Neural cell (in vitro differentiated cells): Measurements from ENCODE around the gene USP7. TPM values are rescaled to one million over a fixed set of nuclear protein-coding genes. Genes with fewer than 3 reads are reported as not detected.

Experiments used
- H2AFZ ChIP-seq: fragments of 200-600, 300-800 bp; sonication (generic), shearing (Covaris generic); 2 replicates; pipeline ENCODE4 v1.6.0; 2014; ENCODE audit warnings: low read depth, mild to moderate bottlenecking, antibody characterized with exemption, low read length, moderate library complexity
- H3F3A ChIP-seq: fragments of 200-600 bp; shearing (Covaris generic); 2 replicates; pipeline ENCODE4 v1.6.1; 2016; ENCODE audit warnings: mild to moderate bottlenecking, moderate library complexity, mixed read lengths, antibody characterized with exemption, low read length; ENCODE audit not compliant: insufficient read depth, poor library complexity, severe bottlenecking
- H3K27ac ChIP-seq: fragments of 200-600, 300-800 bp; sonication (generic), shearing (Covaris generic); 2 replicates; pipeline ENCODE4 v1.5.1; 2014; ENCODE audit warnings: mild to moderate bottlenecking, low read length, moderate library complexity
- H3K27me3 ChIP-seq: fragments of 300-800, 200-600 bp; sonication (generic), shearing (Covaris generic); 2 replicates; pipeline ENCODE4 v1.6.0; 2014; ENCODE audit warnings: mild to moderate bottlenecking, low read depth, low read length, moderate library complexity; ENCODE audit not compliant: insufficient read depth
- H3K36me3 ChIP-seq: fragments of 300-800, 200-600 bp; sonication (generic), shearing (Covaris generic); 2 replicates; pipeline ENCODE4 v1.5.1; 2014; ENCODE audit warnings: mild to moderate bottlenecking, antibody characterized with exemption, low read length, moderate library complexity; ENCODE audit not compliant: insufficient read depth
- H3K4me2 ChIP-seq: fragments of 300-800, 200-600 bp; sonication (generic), shearing (Covaris generic); 2 replicates; pipeline ENCODE4 v1.6.0; 2014; ENCODE audit warnings: mild to moderate bottlenecking, low read length
- H3K4me3 ChIP-seq: fragments of 300-800, 200-600 bp; sonication (generic), shearing (Covaris generic); 2 replicates; pipeline ENCODE4 v1.5.1; 2014; ENCODE audit warnings: mild to moderate bottlenecking, low read length, moderate library complexity
- H3K79me2 ChIP-seq: fragments of 200-600 bp; shearing (Covaris generic); replicated peaks from 2 replicates; pipeline ENCODE4 v1.6.0; 2014; ENCODE audit warnings: mild to moderate bottlenecking, low read length, moderate library complexity; ENCODE audit not compliant: insufficient read depth
- H3K9ac ChIP-seq: fragments of 300-800, 200-600 bp; sonication (generic), shearing (Covaris generic); 2 replicates; pipeline ENCODE4 v1.6.1; 2016; ENCODE audit warnings: mild to moderate bottlenecking, low read length, mixed read lengths
- H3K9me2 ChIP-seq: fragments of 200-600 bp; shearing (Covaris generic); 2 replicates; pipeline ENCODE4 v1.6.1; 2016; ENCODE audit warnings: mild to moderate bottlenecking, low read length, mixed read lengths; ENCODE audit not compliant: insufficient read depth
- H3K9me3 ChIP-seq: fragments of 200-600, 300-800 bp; sonication (generic), shearing (Covaris generic); 2 replicates; pipeline ENCODE4 v1.6.1; 2016; ENCODE audit warnings: mild to moderate bottlenecking, mixed run types, low read length, moderate library complexity, mixed read lengths
- H4K20me1 ChIP-seq: fragments of 200-600 bp; shearing (Covaris generic); 2 replicates; pipeline ENCODE4 v1.6.1; 2016; ENCODE audit warnings: mild to moderate bottlenecking, mixed run types; ENCODE audit not compliant: insufficient read depth
- EP300 ChIP-seq: fragments of 450-650 bp; conservative IDR thresholded peaks from 2 replicates; pipeline ENCODE4 v1.6.1; 2014; ENCODE audit warnings: antibody characterized with exemption, mild to moderate bottlenecking, moderate library complexity; ENCODE audit not compliant: poor library complexity, severe bottlenecking
- EZH2 ChIP-seq: fragments of 200-600, 300-800 bp; shearing (Covaris generic), sonication (generic); IDR thresholded peaks from 2 replicates; pipeline ENCODE4 v1.6.1; 2014; ENCODE audit warnings: antibody characterized with exemption, low read length, borderline replicate concordance, mild to moderate bottlenecking; ENCODE audit not compliant: insufficient read depth, poor library complexity, severe bottlenecking
- MXI1 ChIP-seq: fragments of 450-650 bp; conservative IDR thresholded peaks from 2 replicates; pipeline ENCODE4 v1.6.1; 2014; ENCODE audit warnings: antibody characterized with exemption, mild to moderate bottlenecking; ENCODE audit not compliant: poor library complexity, severe bottlenecking
- POLR2AphosphoS5 ChIP-seq: IDR thresholded peaks from 2 replicates; pipeline ENCODE4 v1.6.1; 2012
- RAD21 ChIP-seq: fragments of 450-650 bp; conservative IDR thresholded peaks from 2 replicates; pipeline ENCODE4 v1.6.1; 2014; ENCODE audit warnings: antibody characterized with exemption, mild to moderate bottlenecking, moderate library complexity
- SMC3 ChIP-seq: fragments of 450-650 bp; conservative IDR thresholded peaks from 2 replicates; pipeline ENCODE4 v1.6.1; 2014; ENCODE audit warnings: antibody characterized with exemption, mild to moderate bottlenecking, moderate library complexity; ENCODE audit not compliant: poor library complexity
- TAF1 ChIP-seq: IDR thresholded peaks from 2 replicates; pipeline ENCODE4 v1.6.1; 2012; ENCODE audit warnings: low read depth
- polyA plus RNA-seq: library from polyadenylated mRNA; depleted of rRNA; stranded (reverse); fragments of >200 nt; gene quantifications from 2 replicates; pipeline ENCODE4 v1.2.3, GENCODE V29; 2014
- TF ChIP-seq, protein P1 (sequence below): fragments of 450-650 bp; IDR thresholded peaks from 2 replicates; pipeline ENCODE4 v1.5.1; 2014; ENCODE audit warnings: antibody characterized with exemption, mild to moderate bottlenecking, moderate library complexity; ENCODE audit not compliant: poor library complexity, severe bottlenecking
- TF ChIP-seq, protein P2 (sequence below): IDR thresholded peaks from 2 replicates; pipeline ENCODE4 v1.6.1; 2012; ENCODE audit warnings: borderline replicate concordance

The USP7 gene
- polyA plus RNA-seq, 1 donor from 2014 or later, result 52.5 TPM

DNA sequence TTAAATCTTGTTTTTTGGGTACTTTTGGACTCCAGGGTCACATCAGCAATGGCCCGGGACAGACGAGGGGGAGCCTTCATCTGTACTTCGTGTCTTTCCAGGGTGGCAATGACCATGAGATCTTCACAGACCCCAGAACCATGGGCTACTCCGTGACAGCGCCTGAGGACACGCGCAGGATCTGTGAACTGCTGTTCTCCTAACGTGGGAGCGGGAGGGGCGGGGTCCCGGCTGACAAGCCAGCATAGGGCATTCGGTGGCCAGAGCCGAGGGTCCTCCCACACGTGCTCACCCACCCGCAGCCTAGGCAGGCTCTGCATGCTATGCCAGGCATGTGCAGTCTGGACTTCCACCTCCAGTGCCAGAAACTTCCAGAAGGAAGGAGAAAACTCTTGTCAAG is 116.1 kb downstream of the USP7 start:
- Histone ChIP-seq H2AFZ (no peak overlapping the region), H3K36me3 (no peaks in the 10 kb centered on the region), H3K27me3 (no peaks in the 10 kb centered on the region), H3K9ac (no peak overlapping the region), H3K9me2 (no peaks in the 10 kb centered on the region), H4K20me1 (no peaks in the 10 kb centered on the region), H3F3A (no peaks in the 10 kb centered on the region), H3K4me3 (no peak overlapping the region), H3K27ac (no peak overlapping the region), H3K4me2 (no peak overlapping the region), H3K9me3 (no peaks in the 10 kb centered on the region), H3K79me2 (no peaks in the 10 kb centered on the region)
- no peak for TF ChIP-seq EZH2
- no peak for TF ChIP-seq TAF1
- TF ChIP-seq, protein P1, sequence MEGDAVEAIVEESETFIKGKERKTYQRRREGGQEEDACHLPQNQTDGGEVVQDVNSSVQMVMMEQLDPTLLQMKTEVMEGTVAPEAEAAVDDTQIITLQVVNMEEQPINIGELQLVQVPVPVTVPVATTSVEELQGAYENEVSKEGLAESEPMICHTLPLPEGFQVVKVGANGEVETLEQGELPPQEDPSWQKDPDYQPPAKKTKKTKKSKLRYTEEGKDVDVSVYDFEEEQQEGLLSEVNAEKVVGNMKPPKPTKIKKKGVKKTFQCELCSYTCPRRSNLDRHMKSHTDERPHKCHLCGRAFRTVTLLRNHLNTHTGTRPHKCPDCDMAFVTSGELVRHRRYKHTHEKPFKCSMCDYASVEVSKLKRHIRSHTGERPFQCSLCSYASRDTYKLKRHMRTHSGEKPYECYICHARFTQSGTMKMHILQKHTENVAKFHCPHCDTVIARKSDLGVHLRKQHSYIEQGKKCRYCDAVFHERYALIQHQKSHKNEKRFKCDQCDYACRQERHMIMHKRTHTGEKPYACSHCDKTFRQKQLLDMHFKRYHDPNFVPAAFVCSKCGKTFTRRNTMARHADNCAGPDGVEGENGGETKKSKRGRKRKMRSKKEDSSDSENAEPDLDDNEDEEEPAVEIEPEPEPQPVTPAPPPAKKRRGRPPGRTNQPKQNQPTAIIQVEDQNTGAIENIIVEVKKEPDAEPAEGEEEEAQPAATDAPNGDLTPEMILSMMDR, result no peak

DNA sequence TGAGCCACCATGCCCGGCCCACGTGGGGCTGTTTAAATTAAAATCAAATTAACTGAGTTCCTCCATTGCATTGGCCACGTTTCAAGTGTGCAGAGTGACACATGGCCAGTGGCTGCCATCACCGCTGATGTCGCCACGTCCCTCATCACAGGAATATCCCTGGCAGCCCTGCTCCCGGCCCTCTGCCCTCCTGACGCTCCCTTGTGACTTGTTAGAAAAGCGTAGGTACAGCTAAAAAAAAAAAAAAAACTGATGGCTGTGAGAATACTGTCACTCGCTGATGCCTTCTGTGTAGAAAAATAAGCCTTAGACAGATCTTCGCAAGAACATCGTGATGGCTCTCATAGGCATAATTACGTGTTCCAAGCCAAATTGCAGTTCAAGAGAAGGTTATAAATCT is 116.6 kb downstream of the USP7 start:
- Histone ChIP-seq H3K9me3 (no peaks in the 10 kb centered on the region), H3K36me3 (no peaks in the 10 kb centered on the region), H3K4me2 (no peak overlapping the region), H3F3A (no peaks in the 10 kb centered on the region), H3K9me2 (no peaks in the 10 kb centered on the region), H3K27ac (no peak overlapping the region), H4K20me1 (no peaks in the 10 kb centered on the region), H3K79me2 (no peaks in the 10 kb centered on the region), H3K27me3 (no peaks in the 10 kb centered on the region), H3K9ac (no peak overlapping the region), H2AFZ (no peak overlapping the region), H3K4me3 (no peak overlapping the region)
- TF ChIP-seq, protein P2, sequence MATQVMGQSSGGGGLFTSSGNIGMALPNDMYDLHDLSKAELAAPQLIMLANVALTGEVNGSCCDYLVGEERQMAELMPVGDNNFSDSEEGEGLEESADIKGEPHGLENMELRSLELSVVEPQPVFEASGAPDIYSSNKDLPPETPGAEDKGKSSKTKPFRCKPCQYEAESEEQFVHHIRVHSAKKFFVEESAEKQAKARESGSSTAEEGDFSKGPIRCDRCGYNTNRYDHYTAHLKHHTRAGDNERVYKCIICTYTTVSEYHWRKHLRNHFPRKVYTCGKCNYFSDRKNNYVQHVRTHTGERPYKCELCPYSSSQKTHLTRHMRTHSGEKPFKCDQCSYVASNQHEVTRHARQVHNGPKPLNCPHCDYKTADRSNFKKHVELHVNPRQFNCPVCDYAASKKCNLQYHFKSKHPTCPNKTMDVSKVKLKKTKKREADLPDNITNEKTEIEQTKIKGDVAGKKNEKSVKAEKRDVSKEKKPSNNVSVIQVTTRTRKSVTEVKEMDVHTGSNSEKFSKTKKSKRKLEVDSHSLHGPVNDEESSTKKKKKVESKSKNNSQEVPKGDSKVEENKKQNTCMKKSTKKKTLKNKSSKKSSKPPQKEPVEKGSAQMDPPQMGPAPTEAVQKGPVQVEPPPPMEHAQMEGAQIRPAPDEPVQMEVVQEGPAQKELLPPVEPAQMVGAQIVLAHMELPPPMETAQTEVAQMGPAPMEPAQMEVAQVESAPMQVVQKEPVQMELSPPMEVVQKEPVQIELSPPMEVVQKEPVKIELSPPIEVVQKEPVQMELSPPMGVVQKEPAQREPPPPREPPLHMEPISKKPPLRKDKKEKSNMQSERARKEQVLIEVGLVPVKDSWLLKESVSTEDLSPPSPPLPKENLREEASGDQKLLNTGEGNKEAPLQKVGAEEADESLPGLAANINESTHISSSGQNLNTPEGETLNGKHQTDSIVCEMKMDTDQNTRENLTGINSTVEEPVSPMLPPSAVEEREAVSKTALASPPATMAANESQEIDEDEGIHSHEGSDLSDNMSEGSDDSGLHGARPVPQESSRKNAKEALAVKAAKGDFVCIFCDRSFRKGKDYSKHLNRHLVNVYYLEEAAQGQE, result no peak
- TF ChIP-seq RAD21 (no peak), MXI1 (no peak), POLR2AphosphoS5 (no peak), EZH2 (no peak), TAF1 (no peak), EP300 (no peak), SMC3 (no peak)
- TF ChIP-seq, protein P1, result no peak
